Activated CD4-positive, alpha-beta T cell treated with anti-CD3 and anti-CD28 coated beads, Interleukin-2, amount 50 U/mL, for 16 hours (primary cell): ENCODE data around the gene ADAP1.
A peak's percentile ranks its signal among the peaks of the same experiment; 100 is the strongest.
"Not testable (repeated sequence)": the region's sequence is repeated elsewhere in the genome, so short reads cannot be mapped to it uniquely, and the experiment has no call there.

Source experiments
- DNase-seq: peaks from one replicate; pipeline ENCODE4 v3.0.0-alpha.2; 2020

Gene ADAP1

DNA sequence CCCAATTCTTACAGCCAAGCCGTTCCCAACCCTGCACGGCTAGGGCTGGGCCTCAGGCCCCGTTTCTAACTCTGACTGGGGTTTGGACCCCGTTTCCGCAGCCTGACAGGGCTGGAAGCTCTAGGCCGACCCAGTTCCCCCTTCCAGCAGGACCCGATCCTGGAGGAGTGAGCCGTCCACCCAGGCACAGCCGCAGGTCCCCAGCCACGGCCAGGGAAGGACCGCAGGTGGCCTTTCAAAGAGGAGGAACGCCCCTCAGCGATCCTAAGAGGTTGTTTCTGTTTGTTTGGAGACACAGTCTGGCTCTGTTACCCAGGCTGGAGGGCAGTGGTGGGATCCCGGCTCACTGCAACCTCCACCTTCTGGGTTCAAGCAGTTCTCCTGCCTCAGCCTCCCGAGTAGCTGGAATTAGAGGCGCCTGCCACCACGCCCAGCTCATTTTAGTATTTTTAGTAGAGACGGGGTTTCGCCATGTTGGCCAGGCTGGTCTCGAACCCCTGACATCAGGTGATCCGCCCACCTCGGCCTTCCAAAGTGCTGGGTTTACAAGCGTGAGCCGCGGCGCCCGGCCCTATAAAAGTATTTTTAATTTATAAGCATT, 78.9 kb downstream of the ADAP1 start:
- DNase-seq = no peak

DNA sequence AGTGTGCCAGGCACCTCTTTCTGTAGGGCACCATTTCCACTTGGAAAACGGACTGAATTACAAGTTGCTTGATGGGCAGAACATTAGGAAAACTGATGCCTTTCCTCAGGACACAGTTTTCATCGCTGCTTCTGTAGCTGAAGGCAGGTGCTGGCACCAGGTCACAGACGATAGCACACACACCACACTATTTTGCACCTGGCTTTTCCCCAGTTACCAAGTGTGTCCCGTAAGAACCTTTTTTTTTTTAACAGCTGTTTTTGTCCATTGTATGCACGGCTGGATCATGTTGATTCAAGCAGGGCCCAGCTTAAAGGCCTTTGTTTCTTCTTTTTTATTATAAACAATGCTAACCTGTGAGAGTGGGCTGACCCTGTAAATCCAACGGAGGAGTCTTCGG, 79.4 kb downstream of the ADAP1 start:
- no peak for DNase-seq

DNA sequence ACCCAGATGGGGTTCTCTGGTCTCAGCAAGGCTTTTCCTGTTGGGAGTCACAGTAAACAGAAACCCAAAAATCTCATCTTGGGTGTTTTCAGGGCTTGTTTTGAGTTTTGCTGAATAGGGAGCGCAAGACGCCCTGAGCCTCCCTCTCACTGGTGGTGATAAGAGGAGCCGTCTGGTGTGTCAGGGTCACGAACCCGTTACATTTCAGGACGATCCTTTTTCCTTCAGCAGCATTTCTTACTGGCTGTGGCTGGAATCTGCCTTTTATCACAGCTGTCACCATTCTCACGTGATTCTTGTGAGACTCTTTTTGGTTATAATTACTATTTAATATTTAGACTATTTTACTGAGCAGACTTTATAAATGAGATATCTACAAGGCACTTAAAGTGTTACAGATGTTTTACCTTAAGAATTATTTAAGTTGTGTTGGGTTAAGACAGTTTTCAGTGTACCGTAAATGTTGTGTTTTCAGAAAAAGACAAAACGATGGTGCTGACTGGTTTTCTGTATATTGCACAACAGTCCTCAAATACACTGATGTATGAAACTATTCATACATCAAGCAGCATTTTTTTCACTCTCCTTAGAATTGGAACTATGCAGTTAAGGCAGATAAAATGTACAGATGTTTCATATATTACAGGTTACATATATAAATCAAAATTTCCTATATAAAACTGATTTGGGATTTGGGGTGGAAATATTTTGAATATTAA, 80.3 kb downstream of the ADAP1 start:
- no peak for DNase-seq

DNA sequence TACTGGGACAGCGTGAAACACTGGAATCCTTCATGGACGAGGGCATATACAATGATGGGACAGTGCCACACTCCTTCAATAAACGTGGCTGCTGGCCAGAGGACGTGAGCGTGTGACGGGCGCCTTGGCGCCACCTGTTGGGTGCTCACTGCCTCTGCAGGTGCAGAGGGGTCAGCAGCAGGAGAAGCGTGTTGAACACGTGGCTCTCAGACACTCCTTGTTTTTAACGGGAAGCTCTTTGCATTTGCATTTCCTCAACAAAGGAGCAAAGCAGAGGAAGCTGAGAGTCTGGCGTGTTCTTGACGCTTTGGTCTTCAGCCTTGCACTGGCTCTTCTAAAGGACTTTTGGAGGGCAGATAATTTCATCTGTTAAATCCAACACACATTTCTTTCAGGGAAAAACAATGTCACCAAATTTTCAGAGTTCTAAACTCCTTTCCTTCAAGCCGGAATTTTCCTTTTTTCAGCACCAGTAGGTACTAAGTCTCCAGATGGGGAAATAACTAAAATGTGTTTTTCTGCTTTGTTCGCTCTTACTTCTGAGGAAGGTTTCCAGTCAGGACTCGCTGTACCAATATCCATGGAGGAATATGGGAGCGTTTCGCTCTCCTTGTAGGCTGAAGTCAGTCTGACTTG, 81.0 kb downstream of the ADAP1 start:
- DNase-seq = peak; percentile 84

DNA sequence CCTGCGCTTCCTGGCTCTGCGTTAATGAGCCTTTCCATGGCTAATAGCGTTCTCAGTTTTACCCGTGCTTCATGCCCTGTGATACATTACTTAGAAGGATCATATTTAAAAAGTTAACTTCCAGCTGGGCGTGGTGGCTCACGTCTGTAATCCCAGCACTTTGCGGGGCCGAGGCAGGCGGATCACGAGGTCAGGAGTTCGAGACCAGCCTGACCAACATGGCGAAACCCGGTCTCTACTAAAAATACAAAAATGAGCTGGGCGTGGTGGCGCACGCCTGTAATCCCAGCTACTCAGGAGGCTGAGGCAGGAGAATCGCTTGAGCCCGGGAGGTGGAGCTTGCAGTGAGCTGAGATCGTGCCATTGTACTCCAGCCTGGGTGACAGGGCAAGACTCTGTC, 81.8 kb downstream of the ADAP1 start:
- DNase-seq = not testable (repeated sequence)

DNA sequence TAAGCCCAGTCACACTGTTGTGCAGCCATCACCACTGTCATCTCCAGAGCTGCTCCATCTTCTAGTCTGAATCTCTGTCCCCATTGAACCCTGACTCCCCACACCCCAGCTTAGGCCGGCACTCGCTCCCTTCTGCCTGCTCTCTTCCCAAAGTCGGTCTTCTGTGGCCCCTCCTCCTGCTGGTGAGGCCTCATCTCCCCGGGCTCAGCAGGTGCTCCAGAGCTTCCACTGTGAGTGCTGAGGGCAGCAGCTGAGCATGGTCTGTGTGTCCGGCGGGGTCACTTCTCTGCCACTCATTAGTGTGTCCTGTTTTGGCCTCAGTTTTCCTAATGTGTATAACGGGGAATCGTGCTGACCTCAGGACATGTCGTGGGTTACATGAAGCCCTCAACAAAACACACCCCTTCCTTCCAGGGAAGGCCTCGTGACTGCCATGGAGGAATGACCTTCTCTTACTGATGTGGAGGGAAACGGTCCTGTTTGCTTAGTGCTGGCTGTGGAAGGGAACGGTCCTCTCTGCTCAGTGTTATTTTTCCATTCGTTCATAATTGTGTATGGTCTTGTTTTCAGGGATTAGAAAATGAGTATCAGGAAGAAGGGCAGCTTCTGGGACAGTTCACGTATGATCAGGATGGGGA, 82.5 kb downstream of the ADAP1 start:
- no peak for DNase-seq

DNA sequence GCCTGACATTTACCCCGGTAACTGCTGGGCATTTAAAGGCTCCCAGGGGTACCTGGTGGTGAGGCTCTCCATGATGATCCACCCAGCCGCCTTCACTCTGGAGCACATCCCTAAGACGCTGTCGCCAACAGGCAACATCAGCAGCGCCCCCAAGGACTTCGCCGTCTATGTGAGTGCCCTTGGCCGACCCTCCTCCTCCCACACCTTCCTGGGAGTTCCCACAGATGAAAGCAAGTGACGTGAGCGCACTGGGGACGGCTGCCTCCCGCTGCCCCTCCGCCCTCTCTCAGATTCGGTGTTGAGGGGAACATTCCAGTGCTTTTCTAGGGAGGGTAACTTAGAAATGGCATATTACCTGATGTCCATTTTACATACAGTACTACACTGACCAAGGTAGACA, 85.1 kb downstream of the ADAP1 start:
- DNase-seq = no peak

DNA sequence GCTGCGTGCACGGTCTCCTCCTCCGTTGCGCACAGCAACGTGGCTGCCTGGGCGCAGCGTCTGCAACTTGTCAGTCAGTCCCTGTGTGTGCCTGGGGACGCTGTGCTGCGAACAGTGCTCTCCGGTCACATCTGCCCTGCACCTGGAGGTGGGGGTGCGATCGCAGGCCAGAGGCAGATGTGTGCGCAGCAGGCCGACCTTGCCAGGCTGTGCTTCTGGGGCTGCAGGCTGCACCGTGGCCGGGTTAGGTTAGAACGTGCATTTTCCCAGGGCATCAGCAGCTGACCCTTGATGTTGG, 86.3 kb downstream of the ADAP1 start:
- no peak for DNase-seq

DNA sequence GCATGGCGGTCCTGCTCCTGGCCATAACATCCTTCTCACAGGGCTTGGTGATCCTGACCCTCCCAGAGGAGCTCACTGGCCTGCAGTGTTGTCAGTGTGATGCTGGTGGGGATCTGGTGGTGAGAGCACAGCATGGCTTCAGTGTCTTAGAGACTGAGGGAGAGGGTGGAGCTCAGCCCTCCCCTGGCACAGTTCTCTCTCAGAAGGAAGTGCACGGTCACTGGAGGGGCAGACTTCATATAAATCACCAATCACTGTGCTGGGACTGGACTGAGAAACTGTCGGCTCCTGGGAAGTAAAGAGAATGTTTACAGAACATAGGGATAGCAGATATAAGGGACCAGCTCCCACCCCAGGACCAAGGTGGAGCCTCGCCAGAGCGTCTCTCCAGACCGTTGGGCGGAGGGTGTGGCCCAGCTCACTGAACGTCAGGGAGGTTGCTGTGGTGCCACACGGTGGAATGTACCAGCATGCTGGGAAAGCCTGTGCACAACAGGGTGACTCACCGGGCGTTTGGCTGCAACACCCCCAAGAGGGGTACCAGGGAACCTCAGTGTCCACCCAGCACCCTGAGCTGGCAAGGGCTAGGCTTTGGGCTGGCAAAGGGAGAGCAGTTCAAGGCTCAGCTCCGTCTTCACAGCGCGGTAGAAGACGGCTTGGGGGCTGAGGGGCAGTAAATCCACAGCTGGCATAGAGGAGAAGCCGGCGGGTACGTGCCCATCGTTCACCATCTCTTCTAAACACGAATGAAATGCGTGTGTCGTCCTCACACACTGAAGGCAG, 86.9 kb downstream of the ADAP1 start:
- DNase-seq = no peak

DNA sequence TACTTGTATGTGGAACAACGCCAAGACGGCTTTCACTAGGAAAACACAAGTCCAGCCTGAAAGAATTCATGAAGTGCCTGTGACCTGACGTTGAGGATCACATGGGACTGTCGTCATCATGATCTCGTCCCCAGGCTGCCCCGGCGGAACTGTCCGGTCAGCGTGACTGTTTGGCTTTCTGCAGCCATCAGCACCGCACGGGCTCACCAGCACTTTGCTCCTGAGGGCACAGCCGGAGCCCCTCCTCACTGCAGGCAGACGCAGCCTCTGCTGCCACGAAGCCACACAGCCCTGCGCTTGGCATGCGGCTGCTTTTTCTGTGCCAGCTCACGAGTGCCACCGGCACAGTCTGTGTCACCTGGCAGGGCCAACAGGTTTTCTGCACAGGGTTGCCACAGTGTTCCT, 87.5 kb downstream of the ADAP1 start:
- DNase-seq = no peak

DNA sequence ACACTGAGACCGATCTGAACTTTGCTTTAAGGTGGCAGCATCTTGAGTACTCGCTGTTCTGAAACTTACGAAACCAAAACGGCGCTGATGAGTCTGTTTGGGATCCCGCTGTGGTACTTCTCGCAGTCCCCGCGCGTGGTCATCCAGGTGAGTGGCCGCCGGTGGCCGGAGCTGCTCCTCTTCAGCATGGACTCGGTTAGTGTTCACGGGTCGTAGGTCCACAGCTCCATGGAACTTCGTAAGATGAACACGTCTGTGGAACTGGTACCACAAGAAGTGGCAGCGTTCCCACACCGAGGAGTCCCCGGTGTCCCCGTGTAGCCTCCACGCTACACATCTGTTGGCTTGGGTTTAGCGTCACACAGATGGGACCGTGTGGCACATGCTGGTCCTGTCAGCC, 88.6 kb downstream of the ADAP1 start:
- DNase-seq = no peak

DNA sequence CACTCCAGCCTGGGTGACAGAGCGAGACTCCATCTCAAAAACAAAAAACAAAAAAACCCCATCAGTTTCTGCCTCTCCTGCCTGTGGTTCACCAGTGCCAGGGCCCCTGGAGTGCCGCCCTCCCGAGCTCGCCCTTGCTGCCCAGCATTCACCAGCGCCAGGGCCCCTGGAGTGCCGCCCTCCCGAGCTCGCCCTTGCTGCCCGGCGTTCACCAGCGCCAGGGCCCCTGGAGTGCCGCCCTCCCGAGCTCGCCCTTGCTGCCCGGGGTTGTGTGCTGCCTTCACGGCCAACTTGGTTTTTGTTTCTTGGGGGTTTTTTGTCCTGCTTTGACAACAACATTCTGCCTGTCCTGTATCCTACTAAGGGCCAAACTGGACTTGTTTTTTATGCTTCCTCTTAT, 91.4 kb downstream of the ADAP1 start:
- no peak for DNase-seq

DNA sequence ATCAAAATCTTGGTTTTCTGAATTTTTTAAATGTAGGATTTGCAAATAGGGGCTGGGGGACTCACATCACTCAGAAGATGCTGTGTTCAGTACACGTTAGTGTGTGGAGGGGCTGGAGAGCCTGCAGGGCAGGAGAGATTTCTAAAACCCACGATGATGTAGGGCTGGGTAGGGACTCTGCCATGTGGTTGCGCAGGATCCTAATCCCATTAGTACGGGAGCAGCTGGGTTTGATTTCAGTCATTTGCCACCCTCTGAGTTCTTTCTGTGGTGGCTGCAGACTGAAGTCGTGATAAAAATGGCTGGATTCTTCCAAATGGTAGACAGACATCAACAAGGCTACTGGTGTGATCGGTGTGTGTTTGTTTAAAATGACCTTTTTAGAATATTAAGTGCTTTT, 92.3 kb downstream of the ADAP1 start:
- DNase-seq = no peak

DNA sequence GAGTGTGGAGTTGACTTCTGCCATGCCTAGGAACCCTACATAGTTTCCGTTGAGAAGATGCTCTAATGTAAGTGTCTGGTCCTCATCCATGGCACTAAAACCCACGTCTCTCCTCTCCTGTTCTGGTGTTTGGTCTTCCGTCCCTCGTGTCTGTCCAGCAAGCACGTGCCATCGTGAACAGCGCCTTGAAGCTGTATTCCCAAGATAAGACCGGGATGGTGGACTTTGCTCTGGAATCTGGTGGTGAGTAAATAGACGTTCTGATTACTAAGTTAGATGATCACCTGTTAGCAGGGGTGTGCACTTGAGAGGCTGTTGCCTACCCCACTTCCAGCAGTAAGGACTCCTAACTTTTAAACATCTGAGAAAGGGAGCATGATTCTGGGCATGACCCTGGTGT, 93.3 kb downstream of the ADAP1 start:
- no peak for DNase-seq

DNA sequence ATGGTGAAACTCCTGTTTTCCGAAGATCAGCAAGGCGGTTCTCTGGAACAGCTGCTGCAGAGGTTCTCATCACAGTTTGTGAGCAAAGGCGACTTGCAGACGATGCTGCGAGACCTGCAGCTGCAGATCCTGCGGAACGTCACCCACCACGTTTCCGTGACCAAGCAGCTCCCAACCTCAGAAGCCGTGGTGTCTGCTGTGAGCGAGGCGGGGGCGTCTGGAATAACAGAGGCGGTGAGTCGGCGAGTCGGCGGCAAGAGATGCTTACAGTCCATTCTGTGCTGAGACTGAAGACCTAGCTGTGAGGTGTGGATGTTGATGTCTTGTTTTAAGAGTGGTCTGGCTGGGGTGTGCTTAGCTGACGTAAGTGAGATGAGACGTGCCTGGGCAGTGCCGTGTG, 94.3 kb downstream of the ADAP1 start:
- no peak for DNase-seq

DNA sequence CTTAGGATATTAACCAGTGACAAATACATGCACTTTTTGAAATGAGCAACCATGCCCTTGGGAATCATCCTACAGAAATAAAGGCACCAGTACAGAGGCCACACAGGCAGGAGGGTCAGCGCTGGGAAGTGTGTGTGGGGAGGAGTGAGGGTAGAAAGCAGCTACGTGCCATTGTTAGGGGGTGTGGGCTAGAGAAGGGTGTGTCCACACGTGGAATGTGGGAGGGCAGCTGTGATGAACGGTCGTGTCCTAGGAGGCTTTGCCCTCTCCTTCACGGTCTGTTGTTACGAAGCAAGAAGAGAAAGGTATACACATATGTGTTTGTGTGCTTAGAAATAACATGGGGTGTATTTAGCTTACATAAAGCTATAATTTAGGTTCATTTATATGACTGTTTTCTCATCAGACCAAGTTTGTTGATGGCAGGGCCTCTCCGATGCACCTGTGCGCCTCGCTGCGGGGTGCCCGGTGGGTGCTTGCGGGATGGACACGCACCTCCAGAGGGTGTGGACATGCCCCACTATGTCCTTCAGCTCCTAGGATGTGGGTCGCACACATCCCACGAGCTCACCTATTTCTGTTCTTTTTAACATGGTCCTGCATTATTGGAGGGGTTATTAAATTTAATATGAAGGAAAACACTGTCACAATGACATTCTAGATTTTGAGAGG, 95.0 kb downstream of the ADAP1 start:
- DNase-seq = no peak

DNA sequence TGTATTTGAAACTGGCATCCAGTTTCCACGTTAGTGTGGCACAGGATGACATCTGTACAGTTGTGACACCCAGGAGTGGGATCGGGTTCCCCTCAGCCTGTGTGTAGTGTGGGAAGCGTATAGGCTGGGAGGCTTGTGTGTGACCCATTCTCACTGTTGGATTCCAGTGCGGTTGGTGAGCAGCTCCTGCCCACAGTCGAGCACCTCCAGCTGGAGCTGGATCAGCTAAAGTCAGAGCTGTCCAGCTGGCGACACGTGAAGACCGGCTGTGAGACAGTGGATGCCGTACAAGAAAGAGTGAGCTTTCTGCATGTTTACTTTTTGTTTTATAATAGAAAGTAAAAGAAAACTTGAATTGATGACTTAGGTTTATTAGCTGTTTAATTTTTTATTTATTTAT, 96.8 kb downstream of the ADAP1 start:
- DNase-seq = no peak

DNA sequence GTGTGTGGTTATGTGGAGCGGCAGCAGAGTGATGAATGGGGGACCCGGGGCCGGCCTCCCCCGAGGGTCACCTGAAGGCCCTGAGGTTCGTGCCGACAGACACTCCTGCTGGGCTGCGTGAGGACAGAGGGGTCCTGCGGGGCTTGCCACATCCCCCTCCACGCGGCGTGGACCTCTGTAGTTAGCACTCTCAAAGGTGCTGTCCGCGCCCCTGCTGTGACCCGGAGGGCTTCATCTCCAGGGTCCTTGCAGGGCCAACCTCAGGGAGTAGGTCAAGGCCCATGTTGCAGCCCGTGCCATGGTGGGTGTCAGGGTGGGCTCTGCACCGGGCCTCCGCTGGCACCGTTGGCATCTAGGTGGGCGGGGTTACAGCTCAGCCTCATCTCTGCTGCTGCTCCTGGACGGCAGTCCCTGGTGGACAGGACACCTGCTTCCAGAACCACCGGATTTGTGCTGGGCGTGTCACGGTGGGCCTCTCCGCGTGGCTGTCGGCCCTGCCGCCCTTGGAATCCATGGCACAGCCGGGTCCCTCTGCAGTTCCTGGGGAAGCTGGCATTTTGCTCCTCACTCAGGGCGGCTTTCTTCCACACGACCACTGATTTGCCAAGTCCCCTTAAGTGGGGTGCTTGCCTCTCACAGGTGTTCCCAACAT, 97.9 kb downstream of the ADAP1 start:
- no peak for DNase-seq

DNA sequence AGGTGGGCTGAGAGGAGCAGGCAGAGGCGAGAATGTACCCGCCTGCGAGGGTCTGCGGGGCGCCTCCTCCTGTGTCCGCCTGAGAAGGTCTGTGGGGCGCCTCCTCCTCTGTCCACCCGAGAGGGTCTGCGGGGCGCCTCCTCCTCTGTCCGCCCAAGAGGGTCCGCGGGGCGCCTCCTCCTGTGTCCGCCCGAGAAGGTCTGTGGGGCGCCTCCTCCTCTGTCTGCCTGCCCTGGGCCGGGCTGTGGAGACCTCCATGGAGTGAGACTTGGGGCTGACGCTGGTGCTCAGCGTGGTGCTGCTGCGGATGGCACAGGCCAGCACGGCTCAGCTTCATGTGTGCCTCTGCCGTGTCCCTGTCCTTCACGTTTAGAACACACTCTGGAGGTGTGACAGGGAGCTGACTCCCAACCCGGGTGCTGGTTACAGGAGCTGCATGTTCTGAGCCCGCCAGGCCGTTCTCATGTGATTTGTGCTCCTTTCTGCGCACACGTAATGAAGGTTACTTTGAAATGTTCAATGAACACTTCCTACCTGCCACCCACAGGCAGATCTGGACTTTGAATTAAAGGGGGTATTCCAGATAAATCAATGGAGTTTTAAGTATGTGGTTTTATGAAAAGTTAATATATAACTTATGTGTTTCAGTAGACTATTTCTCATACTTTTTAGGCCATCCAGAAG, 98.7 kb downstream of the ADAP1 start:
- DNase-seq = no peak

DNA sequence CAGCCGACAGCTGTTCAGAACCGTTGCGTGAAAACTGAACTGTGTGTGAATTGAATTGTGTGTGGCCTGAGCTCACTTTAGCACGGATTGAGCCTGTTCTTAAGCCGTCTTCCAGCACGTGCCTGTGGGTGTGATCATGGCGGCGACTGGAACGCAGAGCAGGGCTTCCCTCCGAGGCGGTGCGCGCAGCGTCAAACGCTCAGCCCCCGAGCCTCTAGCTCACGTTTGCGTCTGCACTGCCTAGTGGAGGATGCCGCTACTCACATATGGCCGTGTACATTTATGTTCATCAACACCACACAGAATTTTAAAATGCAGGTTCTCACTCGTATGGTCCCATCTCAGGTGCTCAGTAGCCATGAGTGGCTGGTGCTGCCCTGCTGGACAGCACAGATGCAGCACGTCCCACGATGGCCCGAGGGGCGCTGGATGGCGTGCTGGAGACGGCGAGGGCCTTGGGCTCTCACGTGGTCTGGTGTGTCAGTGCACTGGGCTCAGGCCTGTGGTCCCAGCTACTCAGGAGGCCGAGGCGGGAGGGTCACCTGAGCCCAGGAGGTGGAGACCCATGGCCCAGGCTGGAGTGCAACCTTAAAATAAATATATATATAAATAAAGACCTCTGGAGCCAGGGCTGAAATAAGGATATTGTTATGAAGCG, 100.2 kb downstream of the ADAP1 start:
- DNase-seq = no peak
